Fibroblast of lung (primary cell): ENCODE data around the gene CELA1. TPM values are rescaled to one million over a fixed set of nuclear protein-coding genes. Genes with fewer than 3 reads are reported as not detected.
A peak's percentile ranks its signal among the peaks of the same experiment; 100 is the strongest.

Experiments
- DNase-seq, 2 donors: peaks; one replicate each; pipeline versions ENCODE4 v3.0.0 to v3.0.0-alpha.2; 2010; ENCODE audit warnings: low read depth in 2 of 2
- H2AFZ ChIP-seq: 2 replicates; pipeline ENCODE4 v1.5.1; 2012; ENCODE audit warnings: low read length, control low read depth, inconsistent platforms
- H3K27ac ChIP-seq: 2 replicates; pipeline ENCODE4 v1.5.1; 2011; ENCODE audit warnings: low read length, control low read depth; ENCODE audit not compliant: insufficient read depth
- H3K27me3 ChIP-seq: 2 replicates; pipeline ENCODE4 v1.5.1; 2011; ENCODE audit warnings: mild to moderate bottlenecking, low read length; ENCODE audit not compliant: control insufficient read depth, insufficient read depth
- H3K36me3 ChIP-seq: 2 replicates; pipeline ENCODE4 v1.5.1; 2011; ENCODE audit warnings: low read length; ENCODE audit not compliant: control insufficient read depth, insufficient read depth
- H3K4me1 ChIP-seq: 2 replicates; pipeline ENCODE4 v1.5.1; 2011; ENCODE audit warnings: low read length; ENCODE audit not compliant: control insufficient read depth, insufficient read depth; ENCODE audit errors: extremely low read depth
- H3K4me2 ChIP-seq: 2 replicates; pipeline ENCODE4 v1.5.1; 2011; ENCODE audit warnings: low read length, control low read depth; ENCODE audit not compliant: insufficient read depth; ENCODE audit errors: extremely low read depth
- H3K4me3 ChIP-seq, 4 experiments: fragments of 200-600 bp in 1 of 4; sonication (generic) in 1 of 4; replicated peaks in 1 of 4; 2 replicates each; pipeline ENCODE4 v1.5.1; 2011 to 2016; ENCODE audit warnings: low read length in 4 of 4, low read depth in 3 of 4, mild to moderate bottlenecking in 3 of 4, control low read depth in 2 of 4, inconsistent platforms in 1 of 4, mixed read lengths in 1 of 4; ENCODE audit not compliant: insufficient read depth in 1 of 4; ENCODE audit errors: control extremely low read depth in 1 of 4
- H3K79me2 ChIP-seq: 2 replicates; pipeline ENCODE4 v1.5.1; 2012; ENCODE audit warnings: mild to moderate bottlenecking, low read length, inconsistent platforms; ENCODE audit not compliant: control insufficient read depth, insufficient read depth
- H3K9ac ChIP-seq: 2 replicates; pipeline ENCODE4 v1.5.1; 2011; ENCODE audit warnings: mild to moderate bottlenecking, low read length, control low read depth; ENCODE audit not compliant: insufficient read depth
- H3K9me3 ChIP-seq: 2 replicates; pipeline ENCODE4 v1.5.1; 2012; ENCODE audit warnings: low read depth, low read length; ENCODE audit not compliant: control insufficient read depth, insufficient read depth
- H4K20me1 ChIP-seq: 2 replicates; pipeline ENCODE4 v1.5.1; 2011; ENCODE audit warnings: low read length; ENCODE audit not compliant: control insufficient read depth, insufficient read depth; ENCODE audit errors: extremely low read depth
- EZH2 ChIP-seq: IDR thresholded peaks from 2 replicates; pipeline ENCODE4 v1.5.1; 2012; ENCODE audit warnings: low read length, control low read depth, mild to moderate bottlenecking; ENCODE audit errors: missing control alignments
- polyA plus RNA-seq, 2 donors: library from polyadenylated mRNA; depleted of rRNA in 1 of 2; stranded (reverse) in 1 of 2; unstranded in 1 of 2; fragments of >200 nt; gene quantifications; 2 replicates each; pipeline ENCODE4 v1.2.1, GENCODE V29; 2011 to 2012; ENCODE audit warnings: missing spikeins in 1 of 2
- total RNA-seq: library from RNA; depleted of rRNA; stranded (reverse); fragments of >200 nt; gene quantifications from 2 replicates; pipeline ENCODE4 v1.2.1, GENCODE V29; 2014
- TF ChIP-seq, protein P1 (sequence below), 2 donors: IDR thresholded peaks in 1 of 2; conservative IDR thresholded peaks in 1 of 2; 1 replicate in 1 of 2; 2 replicates in 1 of 2; pipeline ENCODE4 v1.5.1; 2011 to 2012; ENCODE audit warnings: low read length in 2 of 2, control low read depth in 1 of 2, inconsistent platforms in 1 of 2, low read depth in 1 of 2, mild to moderate bottlenecking in 1 of 2

The CELA1 gene
- total and polyA plus RNA-seq, 2 donors (not counting 1 experiment from before 2014, with no cell fraction given) = not detected

- H3K36me3 ChIP-seq = no peaks in the 10 kb centered on the region
- H3K27ac ChIP-seq = no peak overlapping the region
- no peak for DNase-seq
- H3K9me3 ChIP-seq = no peaks in the 10 kb centered on the region
- no peak overlapping the region for H2AFZ ChIP-seq
- H3K4me1 ChIP-seq = no peaks in the 10 kb centered on the region
- no peaks in the 10 kb centered on the region for H3K27me3 ChIP-seq
- H3K79me2 ChIP-seq = no peaks in the 10 kb centered on the region
- no peaks in the 10 kb centered on the region for H4K20me1 ChIP-seq
- H3K4me3 ChIP-seq = no peak overlapping the region
- no peak overlapping the region for H3K9ac ChIP-seq
- H3K4me2 ChIP-seq = no peak overlapping the region
- TF ChIP-seq, protein P1, sequence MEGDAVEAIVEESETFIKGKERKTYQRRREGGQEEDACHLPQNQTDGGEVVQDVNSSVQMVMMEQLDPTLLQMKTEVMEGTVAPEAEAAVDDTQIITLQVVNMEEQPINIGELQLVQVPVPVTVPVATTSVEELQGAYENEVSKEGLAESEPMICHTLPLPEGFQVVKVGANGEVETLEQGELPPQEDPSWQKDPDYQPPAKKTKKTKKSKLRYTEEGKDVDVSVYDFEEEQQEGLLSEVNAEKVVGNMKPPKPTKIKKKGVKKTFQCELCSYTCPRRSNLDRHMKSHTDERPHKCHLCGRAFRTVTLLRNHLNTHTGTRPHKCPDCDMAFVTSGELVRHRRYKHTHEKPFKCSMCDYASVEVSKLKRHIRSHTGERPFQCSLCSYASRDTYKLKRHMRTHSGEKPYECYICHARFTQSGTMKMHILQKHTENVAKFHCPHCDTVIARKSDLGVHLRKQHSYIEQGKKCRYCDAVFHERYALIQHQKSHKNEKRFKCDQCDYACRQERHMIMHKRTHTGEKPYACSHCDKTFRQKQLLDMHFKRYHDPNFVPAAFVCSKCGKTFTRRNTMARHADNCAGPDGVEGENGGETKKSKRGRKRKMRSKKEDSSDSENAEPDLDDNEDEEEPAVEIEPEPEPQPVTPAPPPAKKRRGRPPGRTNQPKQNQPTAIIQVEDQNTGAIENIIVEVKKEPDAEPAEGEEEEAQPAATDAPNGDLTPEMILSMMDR (conservative IDR thresholded peaks at IDR 0.05 in 1 of 2, IDR thresholded peaks at IDR 0.05 in 1 of 2; ENCODE audit: low read depth in 1 of 2, low read length in 2 of 2) = no peak
These were observed 1.6 kb upstream of the CELA1 start for GRCh38 chr12:51348116-51348515.

GRCh38 chr12:51345681-51346080 is 798 bp downstream of the CELA1 start:
- TF ChIP-seq EZH2 = no peak
- TF ChIP-seq, protein P1 (conservative IDR thresholded peaks at IDR 0.05 in 1 of 2, IDR thresholded peaks at IDR 0.05 in 1 of 2; ENCODE audit: low read depth in 1 of 2, low read length in 2 of 2) = no peak
- no peak overlapping the region for H3K9ac ChIP-seq
- H3K36me3 ChIP-seq = no peaks in the 10 kb centered on the region
- no peak overlapping the region for H3K4me3 ChIP-seq
- peaks cover 2% of the 10 kb centered on the region for H3K4me1 ChIP-seq
- DNase-seq = peak in 1 of 2 donors; percentile 79
- no peak overlapping the region for H3K27ac ChIP-seq
- H2AFZ ChIP-seq = no peak overlapping the region
- no peaks in the 10 kb centered on the region for H3K27me3 ChIP-seq
- H3K4me2 ChIP-seq = no peak overlapping the region
- H4K20me1 ChIP-seq = no peaks in the 10 kb centered on the region
- no peaks in the 10 kb centered on the region for H3K9me3 ChIP-seq
- H3K79me2 ChIP-seq = no peaks in the 10 kb centered on the region

DNA sequence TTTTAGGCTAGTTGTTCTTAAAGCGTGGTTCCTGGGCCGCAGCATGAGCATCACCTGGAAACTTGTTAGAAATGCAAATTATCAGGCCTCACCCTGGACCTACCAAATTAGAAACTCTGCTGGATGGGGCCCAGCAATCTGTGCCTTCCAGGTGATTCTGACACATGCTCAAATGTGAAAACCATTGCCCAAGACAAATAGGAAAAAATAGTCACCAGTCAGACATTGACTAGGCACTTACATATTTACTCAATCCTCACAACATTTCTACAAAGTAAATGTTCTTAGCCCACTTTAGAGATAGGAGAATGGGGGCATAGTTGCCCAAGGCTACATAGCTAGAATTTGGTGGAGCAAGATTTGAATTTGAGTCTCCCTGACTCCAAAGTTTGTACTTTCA is 3.3 kb downstream of the CELA1 start:
- no peak for TF ChIP-seq EZH2
- TF ChIP-seq, protein P1 (conservative IDR thresholded peaks at IDR 0.05 in 1 of 2, IDR thresholded peaks at IDR 0.05 in 1 of 2; ENCODE audit: low read depth in 1 of 2, low read length in 2 of 2) = no peak

More for the DNA sequence above, 3.3 kb downstream of the CELA1 start:
- Histone ChIP-seq H3K4me2 (no peak overlapping the region), H3K27me3 (no peaks in the 10 kb centered on the region), H3K27ac (no peak overlapping the region), H3K9me3 (no peaks in the 10 kb centered on the region), H3K9ac (no peak overlapping the region), H3K4me3 (no peak overlapping the region), H4K20me1 (no peaks in the 10 kb centered on the region), H3K79me2 (no peaks in the 10 kb centered on the region), H3K4me1 (peaks cover 2% of the 10 kb centered on the region), H3K36me3 (no peaks in the 10 kb centered on the region), H2AFZ (no peak overlapping the region)
- DNase-seq = no peak
